ENCODE data around the gene LUC7L3. TPM values are rescaled to one million over a fixed set of nuclear protein-coding genes. Genes with fewer than 3 reads are reported as not detected.
A peak's percentile ranks its signal among the peaks of the same experiment; 100 is the strongest.

LUC7L3 gene
- total RNA-seq, 4 donors from 2014 or later = 62.8 to 984 (median 159) TPM

GRCh38 chr17:50684612-50685333 lies 34.6 kb upstream of the LUC7L3 start:
- peaks cover 21 to 73% (median 54%) of the 10 kb centered on the region in 4 donors for H3K4me1 ChIP-seq

GRCh38 chr17:50685334-50685665 lies 34.1 kb upstream of the LUC7L3 start:
- H3K9me3 ChIP-seq = no peaks in the 10 kb centered on the region
- H3K4me1 ChIP-seq = peaks cover 23 to 78% (median 59%) of the 10 kb centered on the region in 4 donors
- H3K27ac ChIP-seq = peak overlapping the region; percentile 85 to 89 (median 88)
- no peak overlapping the region for H3K4me3 ChIP-seq
- no peak for DNase-seq
- in situ Hi-C loops (cut with MboI; ENCODE audit: low pct_ligation_motif_present in 1 of 4, low pct_unique_long_range_greater_than_20kb in 1 of 4, low sequenced_read_pairs in 3 of 4) = no loop called here
- H3K36me3 ChIP-seq = no peaks in the 10 kb centered on the region
- TF ChIP-seq POLR2A (IDR thresholded peaks at IDR 0.05) (no peak), CTCF (IDR thresholded peaks at IDR 0.05) (no peak), POLR2AphosphoS5 (IDR thresholded peaks at IDR 0.05) (no peak), EP300 (IDR thresholded peaks at IDR 0.05; ENCODE audit: low read depth) (no peak)
- 88 to 94% methylated on average over 1 of the region's 1 CpG for WGBS, 2 donors (ENCODE audit: low coverage in 1 of 2)
- no peaks in the 10 kb centered on the region for H3K27me3 ChIP-seq
- intact Hi-C loops (cut with DNase I; ENCODE audit: low total_unique reads) = no loop called here

More at GRCh38 chr17:50684612-50685333, 34.6 kb upstream of the LUC7L3 start:
- Histone ChIP-seq H3K27ac (peak overlapping the region; percentile 85 to 89 (median 88)), H3K27me3 (no peaks in the 10 kb centered on the region), H3K4me3 (no peak overlapping the region), H3K9me3 (no peaks in the 10 kb centered on the region), H3K36me3 (no peaks in the 10 kb centered on the region)
- TF ChIP-seq CTCF (IDR thresholded peaks at IDR 0.05) = peak in 1 of 5 experiments; percentile 23
- TF ChIP-seq EP300 (IDR thresholded peaks at IDR 0.05; ENCODE audit: low read depth) = no peak
- peak; percentile 27 to 65 (median 57) for TF ChIP-seq POLR2AphosphoS5 (IDR thresholded peaks at IDR 0.05)
- TF ChIP-seq POLR2A (IDR thresholded peaks at IDR 0.05) = peak; percentile 31
- DNase-seq = peak; percentile 83
- WGBS, 2 donors (ENCODE audit: low coverage in 1 of 2) = 20 to 52% methylated on average over 1 to 14 of the region's 15 CpGs
- in situ Hi-C loops (cut with MboI; ENCODE audit: low pct_ligation_motif_present in 1 of 4, low pct_unique_long_range_greater_than_20kb in 1 of 4, low sequenced_read_pairs in 3 of 4) = no loop called here
- intact Hi-C loops (cut with DNase I; ENCODE audit: low total_unique reads) = no loop called here

- intact Hi-C loops (cut with DNase I; ENCODE audit: low total_unique reads) = no loop called here
- no peak for DNase-seq
- Histone ChIP-seq H3K4me1 (peaks cover 29 to 80% (median 64%) of the 10 kb centered on the region in 4 donors), H3K27ac (peak overlapping the region; percentile 85 to 89 (median 88)), H3K27me3 (no peaks in the 10 kb centered on the region), H3K36me3 (no peaks in the 10 kb centered on the region), H3K4me3 (no peak overlapping the region), H3K9me3 (no peaks in the 10 kb centered on the region)
- in situ Hi-C loops (cut with MboI; ENCODE audit: low pct_ligation_motif_present in 1 of 4, low pct_unique_long_range_greater_than_20kb in 1 of 4, low sequenced_read_pairs in 3 of 4) = no loop called here
- TF ChIP-seq CTCF (IDR thresholded peaks at IDR 0.05) (no peak), POLR2AphosphoS5 (IDR thresholded peaks at IDR 0.05) (no peak), EP300 (IDR thresholded peaks at IDR 0.05; ENCODE audit: low read depth) (no peak), POLR2A (IDR thresholded peaks at IDR 0.05) (no peak)
- WGBS, 2 donors (ENCODE audit: low coverage in 1 of 2) = 81 to 91% methylated on average over 7 to 17 of the region's 17 CpGs
Measured at GRCh38 chr17:50685691-50686493, 33.5 kb upstream of the LUC7L3 start.

- Histone ChIP-seq H3K9me3 (no peaks in the 10 kb centered on the region), H3K4me1 (peaks cover 35 to 80% (median 64%) of the 10 kb centered on the region in 4 donors), H3K36me3 (no peaks in the 10 kb centered on the region), H3K27me3 (no peaks in the 10 kb centered on the region), H3K4me3 (no peak overlapping the region), H3K27ac (peak overlapping the region; percentile 85 to 89 (median 88))
- intact Hi-C loops (cut with DNase I; ENCODE audit: low total_unique reads) (no loop called here), in situ Hi-C loops (cut with MboI; ENCODE audit: low pct_ligation_motif_present in 1 of 4, low pct_unique_long_range_greater_than_20kb in 1 of 4, low sequenced_read_pairs in 3 of 4) (no loop called here)
- TF ChIP-seq POLR2AphosphoS5 (IDR thresholded peaks at IDR 0.05) (peak; percentile 50 to 83 (median 80)), EP300 (IDR thresholded peaks at IDR 0.05; ENCODE audit: low read depth) (peak; percentile 57), POLR2A (IDR thresholded peaks at IDR 0.05) (peak; percentile 32), CTCF (IDR thresholded peaks at IDR 0.05) (no peak)
- WGBS, 2 donors (ENCODE audit: low coverage in 1 of 2) = 0 to 30% methylated on average over 1 to 14 of the region's 14 CpGs
- peak; percentile 89 for DNase-seq
Measured at GRCh38 chr17:50686494-50687199, 32.8 kb upstream of the LUC7L3 start.
